HL-60 (cell line): ENCODE results near the gene NPAS2.

Experiments
- GABPA ChIP-seq: IDR thresholded peaks from 2 replicates; pipeline ENCODE4 v1.6.1; 2012; ENCODE audit warnings: low read depth
- POLR2AphosphoS5 ChIP-seq: IDR thresholded peaks from 2 replicates; pipeline ENCODE4 v1.6.1; 2012; ENCODE audit warnings: low read depth
- TF ChIP-seq, protein P1 (sequence below): IDR thresholded peaks from one replicate; pipeline ENCODE4 v1.5.1; 2011; ENCODE audit warnings: low read length, control low read depth, inconsistent platforms; ENCODE audit not compliant: insufficient read depth
- TF ChIP-seq, protein P2 (sequence below): IDR thresholded peaks from 2 replicates; pipeline ENCODE4 v1.6.1; 2012; ENCODE audit warnings: low read depth; ENCODE audit not compliant: insufficient replicate concordance

DNA sequence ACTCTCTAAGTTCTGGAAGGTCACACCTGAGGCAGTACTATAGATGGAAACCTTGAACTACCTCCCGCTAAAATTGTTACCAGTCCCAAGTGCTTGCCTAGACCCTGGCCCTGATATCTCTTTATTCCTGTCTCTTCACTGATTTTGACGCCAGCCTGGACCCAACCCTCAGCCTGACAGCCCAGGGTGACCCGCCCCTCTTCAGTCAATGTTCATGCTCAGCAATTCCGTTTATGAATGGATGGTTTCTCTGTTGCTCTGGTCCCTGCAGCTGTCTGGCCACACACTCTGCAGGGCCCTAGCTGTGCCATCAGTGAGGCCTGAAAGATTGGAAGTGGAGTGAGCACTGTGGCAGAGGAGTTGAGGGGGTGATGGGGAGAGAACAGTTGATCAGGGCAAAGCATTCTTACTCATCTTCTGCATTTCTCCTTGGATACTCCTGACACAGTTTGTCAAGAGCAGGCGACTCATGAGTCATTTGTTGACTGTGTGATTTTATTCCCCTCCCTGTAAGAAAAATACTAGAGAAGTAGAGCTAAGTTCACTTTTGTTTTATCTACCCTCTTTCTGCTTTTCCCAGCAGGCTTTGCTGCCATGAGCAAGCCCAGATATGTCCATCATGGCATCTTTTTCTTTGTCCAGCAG, 46.0 kb downstream of the NPAS2 start:
- TF ChIP-seq POLR2AphosphoS5: no peak
- TF ChIP-seq, protein P1, sequence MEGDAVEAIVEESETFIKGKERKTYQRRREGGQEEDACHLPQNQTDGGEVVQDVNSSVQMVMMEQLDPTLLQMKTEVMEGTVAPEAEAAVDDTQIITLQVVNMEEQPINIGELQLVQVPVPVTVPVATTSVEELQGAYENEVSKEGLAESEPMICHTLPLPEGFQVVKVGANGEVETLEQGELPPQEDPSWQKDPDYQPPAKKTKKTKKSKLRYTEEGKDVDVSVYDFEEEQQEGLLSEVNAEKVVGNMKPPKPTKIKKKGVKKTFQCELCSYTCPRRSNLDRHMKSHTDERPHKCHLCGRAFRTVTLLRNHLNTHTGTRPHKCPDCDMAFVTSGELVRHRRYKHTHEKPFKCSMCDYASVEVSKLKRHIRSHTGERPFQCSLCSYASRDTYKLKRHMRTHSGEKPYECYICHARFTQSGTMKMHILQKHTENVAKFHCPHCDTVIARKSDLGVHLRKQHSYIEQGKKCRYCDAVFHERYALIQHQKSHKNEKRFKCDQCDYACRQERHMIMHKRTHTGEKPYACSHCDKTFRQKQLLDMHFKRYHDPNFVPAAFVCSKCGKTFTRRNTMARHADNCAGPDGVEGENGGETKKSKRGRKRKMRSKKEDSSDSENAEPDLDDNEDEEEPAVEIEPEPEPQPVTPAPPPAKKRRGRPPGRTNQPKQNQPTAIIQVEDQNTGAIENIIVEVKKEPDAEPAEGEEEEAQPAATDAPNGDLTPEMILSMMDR: no peak
- TF ChIP-seq GABPA: no peak
- TF ChIP-seq, protein P2, sequence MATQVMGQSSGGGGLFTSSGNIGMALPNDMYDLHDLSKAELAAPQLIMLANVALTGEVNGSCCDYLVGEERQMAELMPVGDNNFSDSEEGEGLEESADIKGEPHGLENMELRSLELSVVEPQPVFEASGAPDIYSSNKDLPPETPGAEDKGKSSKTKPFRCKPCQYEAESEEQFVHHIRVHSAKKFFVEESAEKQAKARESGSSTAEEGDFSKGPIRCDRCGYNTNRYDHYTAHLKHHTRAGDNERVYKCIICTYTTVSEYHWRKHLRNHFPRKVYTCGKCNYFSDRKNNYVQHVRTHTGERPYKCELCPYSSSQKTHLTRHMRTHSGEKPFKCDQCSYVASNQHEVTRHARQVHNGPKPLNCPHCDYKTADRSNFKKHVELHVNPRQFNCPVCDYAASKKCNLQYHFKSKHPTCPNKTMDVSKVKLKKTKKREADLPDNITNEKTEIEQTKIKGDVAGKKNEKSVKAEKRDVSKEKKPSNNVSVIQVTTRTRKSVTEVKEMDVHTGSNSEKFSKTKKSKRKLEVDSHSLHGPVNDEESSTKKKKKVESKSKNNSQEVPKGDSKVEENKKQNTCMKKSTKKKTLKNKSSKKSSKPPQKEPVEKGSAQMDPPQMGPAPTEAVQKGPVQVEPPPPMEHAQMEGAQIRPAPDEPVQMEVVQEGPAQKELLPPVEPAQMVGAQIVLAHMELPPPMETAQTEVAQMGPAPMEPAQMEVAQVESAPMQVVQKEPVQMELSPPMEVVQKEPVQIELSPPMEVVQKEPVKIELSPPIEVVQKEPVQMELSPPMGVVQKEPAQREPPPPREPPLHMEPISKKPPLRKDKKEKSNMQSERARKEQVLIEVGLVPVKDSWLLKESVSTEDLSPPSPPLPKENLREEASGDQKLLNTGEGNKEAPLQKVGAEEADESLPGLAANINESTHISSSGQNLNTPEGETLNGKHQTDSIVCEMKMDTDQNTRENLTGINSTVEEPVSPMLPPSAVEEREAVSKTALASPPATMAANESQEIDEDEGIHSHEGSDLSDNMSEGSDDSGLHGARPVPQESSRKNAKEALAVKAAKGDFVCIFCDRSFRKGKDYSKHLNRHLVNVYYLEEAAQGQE: no peak
